HK-2 (cell line): ENCODE data around the gene LRRC36.

ENCODE experiments used
- DNase-seq: peaks from one replicate; pipeline ENCODE4 v3.0.0-alpha.2; 2018; ENCODE audit not compliant: unreplicated experiment

Gene LRRC36

DNA sequence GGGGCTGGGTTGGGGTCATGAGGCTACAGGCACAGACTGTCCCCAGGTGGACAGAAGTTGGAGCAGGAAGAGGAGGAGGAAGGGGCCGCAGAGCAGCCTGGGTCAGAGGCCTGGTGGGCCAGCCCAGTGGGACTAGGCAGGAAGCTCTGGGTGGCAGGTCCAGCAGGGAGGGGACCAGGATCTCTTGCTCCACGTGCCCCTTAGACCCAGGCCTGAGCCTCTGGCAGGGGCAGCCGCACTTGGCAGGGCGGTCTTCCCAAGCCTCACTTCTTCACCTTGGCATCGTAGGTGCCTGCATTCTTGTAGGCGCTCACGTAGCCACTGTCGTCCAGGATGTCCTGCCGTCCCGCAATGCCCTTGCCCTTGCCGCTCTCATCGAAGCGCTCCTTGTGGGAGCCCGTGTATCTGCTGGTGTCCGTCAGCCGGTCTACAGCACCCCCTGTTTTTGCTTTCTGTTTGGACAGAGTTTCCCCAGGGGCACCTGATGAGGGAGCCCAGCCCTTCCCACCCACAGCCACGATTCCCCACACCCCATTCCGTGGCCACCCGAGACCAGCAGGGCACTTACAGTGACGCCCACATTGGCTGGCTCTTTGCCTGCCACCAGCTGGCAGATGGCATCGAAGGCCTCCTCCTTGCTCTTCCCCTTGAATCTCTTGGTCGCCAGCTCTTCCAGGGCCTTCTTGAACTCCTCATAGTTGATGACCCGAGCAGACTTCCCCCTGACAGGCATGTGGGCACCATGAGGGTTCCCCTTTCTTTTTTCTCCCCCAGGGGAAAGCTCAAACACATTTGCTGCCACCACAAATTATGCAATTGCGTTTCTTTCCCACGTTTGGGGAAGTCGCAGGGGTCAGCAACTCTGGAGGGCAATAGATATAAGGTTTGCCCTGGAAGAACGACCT, 63.5 kb downstream of the LRRC36 start:
- no peak for DNase-seq

DNA sequence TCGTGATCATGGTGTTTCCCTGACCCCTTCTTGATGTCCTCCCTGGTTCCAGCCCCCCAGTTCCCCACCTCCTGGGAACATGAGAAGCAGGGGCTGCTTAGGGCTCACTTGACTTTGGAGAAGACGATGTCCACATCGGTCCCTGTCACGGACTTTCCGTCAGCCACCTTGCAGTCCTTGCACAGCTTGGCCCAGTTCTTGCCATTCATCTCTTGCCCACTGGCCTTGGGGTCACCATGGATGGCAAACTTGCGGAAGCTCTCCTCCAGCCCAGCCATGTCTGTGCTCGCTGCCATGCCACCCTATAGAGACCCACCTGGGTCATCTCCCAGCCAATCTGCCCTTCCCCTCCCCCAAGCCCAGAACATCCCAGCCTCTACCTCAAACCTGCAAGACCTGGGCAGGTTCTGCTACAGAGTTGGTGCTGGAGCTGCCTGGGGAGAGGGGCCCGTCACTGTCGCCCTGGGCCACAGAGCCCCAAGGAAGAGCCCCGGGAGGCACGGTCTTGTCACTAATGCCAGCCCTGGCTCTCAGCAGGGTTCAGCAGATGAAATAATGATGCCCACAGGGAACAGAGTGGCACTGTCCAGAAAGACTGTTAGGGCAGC, 64.3 kb downstream of the LRRC36 start:
- DNase-seq = no peak

DNA sequence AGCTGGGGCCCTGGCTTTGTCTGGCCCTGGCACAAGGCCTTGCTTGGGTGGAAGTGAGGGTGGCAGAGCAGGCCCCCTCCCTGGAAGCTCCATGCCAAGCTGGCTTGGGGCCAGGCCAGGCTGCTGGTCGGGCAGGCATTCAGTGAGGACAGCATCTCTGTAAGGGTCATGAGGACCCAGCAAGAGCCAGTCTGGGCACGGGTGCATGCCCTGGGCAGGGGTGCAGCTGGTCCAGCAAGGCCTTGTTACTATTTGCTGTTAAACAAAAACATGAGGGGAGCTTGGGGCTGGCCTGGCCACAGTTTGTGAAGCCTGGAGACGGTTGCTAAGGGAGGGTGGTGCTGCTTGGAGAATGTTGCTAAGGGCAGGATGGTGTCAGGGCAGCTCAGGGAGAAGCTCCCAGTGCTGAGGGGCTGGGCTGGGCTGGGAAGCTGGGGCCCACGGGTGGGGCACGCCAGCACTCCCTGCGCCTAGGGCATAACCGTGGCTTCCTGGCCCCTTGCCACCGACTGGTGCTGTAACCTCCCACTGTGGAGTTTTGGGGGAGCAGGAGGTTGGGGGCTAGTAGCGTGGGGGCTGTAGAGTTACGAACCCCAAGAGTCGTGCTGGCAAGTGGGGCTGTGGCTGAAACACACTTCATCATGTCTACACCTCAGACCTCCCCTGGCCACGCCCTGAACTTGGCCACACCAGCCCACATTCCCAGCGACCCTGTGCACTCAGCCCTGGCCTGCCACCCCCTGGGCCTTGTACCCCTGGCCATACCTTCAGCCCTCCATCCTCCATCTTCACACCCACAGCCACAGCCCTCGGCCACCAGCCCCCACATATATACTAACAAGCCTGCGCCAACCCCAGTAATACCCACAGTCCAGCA, 65.0 kb downstream of the LRRC36 start:
- no peak for DNase-seq

DNA sequence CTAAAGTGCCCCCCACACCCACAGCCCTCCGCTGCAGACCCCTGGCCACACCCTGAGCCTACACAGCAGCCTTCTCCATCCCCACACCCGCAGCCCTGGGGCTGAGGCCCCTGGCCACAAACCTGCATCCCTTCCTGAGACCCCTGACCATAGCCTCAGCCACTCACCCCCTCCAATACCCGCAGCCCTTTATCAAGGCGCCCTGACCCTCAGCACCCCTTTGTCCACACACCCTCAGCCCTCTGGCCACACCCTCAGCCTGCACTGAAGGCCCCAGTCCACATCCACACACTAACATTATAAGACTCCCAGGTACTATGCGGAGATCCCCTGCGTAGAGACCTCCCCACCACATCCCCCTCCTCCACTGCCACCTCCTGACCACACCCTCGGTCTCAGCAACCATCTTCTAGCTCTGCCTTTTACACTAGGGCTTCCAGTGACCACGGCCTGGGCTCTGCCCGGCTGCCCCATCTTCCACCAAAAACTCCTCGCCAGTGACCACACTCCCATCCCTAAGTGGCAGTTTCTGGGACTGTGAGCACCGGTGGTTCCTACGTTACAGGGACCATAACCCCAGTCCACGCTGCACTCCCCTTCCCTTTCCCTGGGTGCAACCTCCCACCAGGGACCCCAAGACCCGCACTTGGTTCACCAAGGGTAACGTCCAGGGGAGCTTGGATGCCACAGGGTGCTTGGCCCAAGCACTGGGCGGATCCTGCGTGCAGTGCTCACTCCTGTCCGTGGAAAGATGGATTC, 65.9 kb downstream of the LRRC36 start:
- DNase-seq = no peak

DNA sequence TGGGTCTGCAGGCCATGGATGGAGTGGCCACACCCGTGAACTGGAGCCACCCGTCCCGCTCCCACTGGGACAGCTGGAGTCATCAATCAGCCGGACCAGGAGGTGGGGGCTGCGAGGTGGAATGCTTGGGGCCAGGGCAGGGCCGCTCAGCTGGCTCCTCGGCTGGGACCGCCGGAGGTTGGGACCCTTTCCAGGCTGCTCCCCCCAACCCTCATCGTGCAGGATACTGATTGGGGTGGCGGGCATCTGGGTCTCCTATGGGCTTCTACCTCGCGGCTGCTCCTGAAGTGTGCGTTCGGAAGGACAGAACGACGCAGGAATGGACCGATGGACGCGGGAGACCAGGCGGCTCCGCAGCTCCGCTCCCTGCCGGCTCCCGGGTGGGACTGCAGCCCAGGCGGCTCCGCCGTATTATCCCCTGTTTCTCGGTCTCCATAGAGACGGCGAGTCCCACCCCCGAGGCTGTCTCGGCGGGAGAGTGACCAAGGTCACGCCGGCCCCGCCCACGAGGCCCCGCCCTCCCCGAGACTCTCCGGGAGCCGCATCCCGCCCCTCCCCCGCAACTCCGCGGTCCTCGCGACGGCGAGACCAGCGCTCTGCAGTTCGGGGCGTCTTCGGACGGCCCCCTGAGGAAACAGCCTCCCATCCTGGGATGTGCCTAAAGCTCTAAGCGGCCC, 66.6 kb downstream of the LRRC36 start, which contains the start of gene TPPP3:
Gene TPPP3, minus strand, starts transcription at position 388 of the 677 bp plus-strand sequence. CDS start 2,387 bp downstream, outside the sequence.
- peak; percentile 49 for DNase-seq

DNA sequence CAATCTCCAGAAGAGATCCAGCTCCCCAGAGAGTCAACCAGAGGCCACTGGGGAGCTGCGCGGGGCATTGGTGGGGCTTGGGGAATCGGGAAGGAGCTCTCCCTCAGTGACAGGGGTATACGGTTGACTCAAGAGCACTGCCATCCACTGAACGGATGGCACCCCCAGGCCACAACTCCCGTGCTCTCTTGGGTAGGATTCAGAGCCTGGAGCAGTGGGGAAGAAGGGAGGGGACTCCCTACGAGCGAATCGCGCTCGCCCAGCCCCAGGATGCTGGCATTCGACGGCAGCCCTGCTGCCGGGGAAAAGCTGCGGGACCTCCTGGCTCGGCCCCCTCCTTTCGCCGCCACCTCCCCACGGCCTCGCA, 67.2 kb downstream of the LRRC36 start:
- no peak for DNase-seq

DNA sequence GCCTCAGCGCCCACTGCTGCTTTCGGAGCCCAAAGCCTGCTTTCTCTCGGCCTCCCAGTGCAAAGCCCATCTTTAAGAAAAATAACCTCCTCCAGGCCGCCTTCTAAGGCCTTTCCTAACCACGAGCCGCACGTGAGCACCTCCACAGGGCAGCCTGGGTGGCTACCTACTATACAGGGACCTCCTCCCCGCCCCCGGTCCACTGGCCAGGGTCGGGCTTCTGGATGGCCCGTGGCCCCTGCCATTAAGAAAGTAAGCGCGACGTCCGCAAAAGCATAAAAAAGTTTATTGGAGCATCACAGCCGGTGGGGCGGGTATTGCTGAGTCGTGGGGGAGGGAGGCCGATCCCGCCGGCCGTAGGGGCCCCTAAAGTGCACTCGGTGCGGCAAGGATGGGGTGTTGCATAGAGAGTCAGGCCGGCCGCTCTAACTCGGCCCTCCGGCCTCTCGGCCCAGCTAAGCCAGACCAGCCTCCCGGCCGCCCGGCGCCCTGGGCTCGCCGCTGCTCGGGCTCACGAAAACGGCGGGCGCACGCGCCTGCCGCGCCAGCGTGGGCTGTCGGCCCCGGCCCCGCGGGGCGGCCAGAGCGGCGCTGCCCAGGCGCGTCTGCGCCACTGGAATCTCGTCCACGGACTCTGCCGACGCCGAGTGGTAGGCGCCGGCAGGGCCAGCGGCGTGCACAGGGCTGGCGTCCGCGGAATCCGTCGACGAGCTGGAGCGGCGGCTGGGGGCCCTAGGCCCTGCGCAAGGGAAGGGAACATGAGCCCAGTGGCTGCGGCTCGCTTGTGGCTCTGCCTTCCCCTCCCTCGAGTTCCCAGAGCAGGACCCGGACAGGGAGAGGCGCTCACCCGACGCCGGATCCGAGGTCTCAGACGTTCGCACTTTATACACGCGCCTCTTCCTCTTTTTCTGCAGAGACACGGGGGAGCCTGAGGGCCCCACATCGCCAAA, 67.8 kb downstream of the LRRC36 start:
- no peak for DNase-seq

DNA sequence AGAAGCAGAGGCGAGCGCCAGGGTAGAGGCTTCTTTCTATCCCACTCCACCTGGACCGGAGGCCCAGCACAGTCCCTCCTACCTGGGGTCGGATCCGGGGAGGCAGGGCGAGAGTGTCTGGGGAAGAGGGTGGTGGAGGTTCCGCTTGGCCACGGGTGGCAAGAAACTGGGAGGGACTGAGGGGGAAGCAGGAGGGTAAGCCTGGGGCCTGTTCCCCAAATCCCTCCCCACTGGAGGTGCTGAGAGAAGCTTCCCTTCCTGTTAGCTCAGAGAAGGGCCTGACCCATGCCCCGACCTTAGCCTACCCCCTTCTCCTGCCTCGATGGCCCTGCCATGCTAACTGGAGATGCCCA, 68.5 kb downstream of the LRRC36 start:
- DNase-seq = no peak

DNA sequence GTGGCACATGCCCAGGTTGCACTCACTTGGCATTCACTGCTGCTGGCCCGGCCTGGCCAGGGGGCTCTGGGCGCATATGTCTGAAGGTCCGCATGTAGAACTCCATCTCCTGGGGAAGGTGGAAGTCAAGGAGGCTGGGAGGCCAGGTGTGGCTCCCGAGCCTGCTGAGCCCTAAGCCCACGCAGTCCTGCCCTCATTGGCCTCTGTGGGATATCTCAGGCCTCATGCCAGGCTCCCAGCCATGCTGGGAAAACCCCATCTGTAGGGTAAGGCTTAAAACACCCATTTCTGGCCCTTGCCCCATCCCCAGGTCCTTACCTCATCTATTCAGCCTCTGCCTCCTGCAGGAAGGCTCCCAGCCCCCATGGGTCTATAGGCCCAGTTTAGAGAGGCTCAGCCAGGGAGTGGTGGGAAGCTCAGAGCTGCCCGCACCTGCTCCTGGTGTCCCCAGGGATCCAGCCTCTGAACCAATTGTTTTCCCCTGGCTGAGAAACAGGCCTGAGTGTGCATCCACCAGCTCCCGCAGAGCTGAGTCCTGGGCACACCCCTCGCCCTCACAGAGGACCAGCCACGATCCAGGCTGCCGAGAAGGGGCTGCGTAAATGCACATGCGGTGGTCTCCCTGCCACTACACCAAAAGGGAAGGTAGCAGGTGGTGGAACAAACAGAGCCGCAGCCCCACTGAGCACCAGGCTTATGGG, 69.0 kb downstream of the LRRC36 start:
- DNase-seq = no peak

DNA sequence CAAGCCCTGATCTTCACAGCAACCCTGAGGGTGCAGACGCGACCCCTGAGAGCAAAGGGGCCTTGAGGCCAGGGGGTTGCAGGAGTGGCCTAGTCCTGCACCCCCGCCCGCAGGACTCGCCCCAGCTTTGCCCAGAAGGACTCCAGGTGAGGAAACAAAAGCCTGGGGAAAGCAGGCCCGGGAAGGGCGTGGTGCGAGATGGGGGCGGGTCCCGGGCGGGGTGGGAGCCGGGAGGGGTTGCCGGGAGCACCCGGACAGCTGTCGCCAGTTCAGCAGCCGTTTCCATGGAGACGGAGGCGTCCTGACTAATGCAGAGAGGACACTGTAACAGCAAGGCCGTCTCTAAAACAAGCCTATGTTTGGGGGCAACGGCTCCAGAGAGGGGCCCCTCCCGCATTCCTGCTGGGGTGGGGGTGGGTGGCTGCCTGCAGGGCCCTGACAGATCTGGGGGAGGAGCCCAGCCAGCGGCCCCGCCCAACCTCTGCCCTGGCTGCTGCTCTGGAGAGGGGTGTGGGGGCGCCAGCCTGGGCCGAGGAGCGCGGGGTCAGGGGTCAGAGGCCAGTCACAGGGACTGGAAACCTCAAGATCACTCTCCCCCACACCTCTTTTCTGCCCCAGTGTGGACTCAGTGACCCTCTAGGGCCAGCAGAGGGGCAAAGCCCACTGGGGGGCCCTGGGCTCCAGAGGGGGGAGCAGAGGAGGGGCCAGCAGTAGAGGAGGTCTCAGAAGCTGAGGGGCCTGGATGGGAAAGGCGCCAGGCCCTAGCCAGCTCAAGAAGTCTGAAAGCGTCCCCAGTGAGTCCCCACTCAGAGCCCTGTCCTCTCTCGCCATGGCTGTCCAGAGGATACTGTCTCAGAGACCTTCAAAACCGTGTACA, 69.8 kb downstream of the LRRC36 start:
- peak; percentile 64 for DNase-seq

DNA sequence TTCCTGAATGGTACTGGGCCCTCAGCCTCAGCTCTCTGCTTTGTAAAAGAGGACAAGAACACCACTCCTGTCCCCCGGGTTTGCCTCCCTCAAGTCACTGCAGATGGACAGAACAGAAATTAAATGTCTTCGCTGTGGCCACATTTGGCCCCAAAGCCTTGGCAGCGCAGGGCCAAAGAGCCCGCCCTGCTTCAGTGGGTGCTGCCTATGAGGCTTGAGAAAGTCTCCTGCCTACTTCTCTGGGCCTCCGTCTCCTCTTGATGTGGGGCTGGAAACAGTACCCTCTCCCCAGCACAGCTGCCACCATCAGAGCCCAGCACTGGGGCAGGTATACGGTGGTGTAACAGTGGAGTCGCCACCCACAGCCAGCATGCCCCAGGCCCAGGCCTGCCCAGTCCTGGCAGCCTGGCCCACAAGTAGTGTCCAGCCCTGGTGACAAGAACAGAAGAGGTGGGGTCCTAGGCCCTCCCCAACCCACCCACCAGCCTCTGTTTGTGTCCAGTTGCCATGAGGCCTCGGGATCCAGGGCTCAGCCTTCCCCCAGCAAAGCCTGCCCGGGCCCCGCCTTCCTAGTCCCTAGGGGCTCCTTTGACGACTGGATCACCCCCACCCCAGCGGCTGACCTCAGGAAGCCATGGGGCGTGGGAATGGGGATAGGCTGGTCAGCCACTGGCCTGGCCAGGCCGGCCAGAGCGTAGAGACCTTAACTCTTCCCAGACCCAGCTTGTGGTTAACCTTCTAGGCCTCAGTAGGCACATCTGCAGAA, 70.6 kb downstream of the LRRC36 start:
- no peak for DNase-seq

DNA sequence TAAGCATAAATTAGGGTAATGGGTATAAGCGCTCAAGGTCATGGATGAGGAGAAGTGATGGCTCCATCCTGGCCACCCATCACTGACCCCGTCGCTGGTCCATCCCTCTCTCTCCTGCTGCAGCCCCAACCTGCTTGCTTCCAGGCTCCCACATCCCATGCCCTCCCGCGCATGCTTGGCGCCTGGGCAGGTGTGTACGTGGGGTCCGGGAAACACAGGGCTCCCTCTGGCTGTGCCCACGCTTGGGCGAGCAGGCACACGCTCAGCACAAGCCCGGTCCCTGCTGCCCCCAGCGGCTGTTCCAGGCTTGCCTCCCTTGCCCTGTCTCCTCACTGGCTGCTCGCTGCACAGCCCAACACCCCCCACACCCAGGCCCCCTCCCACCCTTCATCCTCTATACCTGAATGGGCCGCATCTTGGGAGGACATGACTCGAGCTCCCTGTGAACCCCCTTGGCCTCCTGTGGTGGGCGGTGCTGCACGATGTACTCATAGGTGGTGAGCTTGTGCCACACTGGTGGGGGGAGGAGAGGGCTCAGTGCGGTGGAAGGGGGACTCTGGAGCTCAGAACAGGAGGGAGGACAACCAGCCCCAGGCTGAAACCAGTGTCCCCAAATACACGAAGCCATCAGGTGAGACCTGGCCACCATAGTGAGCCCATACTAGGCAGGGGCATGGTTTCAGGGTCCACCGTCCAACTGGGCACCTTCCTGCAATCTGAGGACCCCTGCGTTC, 71.4 kb downstream of the LRRC36 start:
- no peak for DNase-seq

DNA sequence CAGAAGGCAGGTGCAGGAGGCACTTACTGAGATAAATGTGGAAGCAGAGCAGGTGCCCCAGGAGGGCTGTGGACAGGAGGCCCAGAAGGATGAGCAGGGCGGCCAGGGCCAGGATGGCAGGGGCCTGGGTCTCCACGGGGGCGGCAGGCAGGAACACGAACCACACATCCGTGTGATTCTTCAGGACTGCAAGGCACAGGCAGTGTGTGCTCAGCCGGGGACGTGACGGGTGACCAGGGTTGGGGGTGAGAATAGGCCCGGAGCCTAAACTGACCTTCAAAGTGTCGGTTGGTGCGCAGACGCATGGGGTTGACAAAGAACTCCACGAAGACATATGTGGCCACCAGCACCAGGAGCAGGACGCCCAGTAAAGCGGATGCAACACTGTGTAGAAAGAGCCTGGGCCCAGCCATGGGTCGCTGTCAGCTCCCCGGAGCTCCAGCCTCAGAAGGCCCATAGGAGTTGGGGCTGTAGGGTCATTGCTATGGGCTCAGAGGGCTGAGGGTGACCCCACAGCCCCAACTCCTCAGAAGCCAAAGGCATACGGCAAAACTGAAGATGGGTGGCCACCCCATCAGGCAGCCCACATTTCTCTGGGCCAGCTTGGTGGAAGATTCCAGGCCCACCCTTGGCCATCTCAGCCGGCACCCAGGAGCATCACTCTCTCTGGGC, 72.1 kb downstream of the LRRC36 start:
- DNase-seq = no peak

DNA sequence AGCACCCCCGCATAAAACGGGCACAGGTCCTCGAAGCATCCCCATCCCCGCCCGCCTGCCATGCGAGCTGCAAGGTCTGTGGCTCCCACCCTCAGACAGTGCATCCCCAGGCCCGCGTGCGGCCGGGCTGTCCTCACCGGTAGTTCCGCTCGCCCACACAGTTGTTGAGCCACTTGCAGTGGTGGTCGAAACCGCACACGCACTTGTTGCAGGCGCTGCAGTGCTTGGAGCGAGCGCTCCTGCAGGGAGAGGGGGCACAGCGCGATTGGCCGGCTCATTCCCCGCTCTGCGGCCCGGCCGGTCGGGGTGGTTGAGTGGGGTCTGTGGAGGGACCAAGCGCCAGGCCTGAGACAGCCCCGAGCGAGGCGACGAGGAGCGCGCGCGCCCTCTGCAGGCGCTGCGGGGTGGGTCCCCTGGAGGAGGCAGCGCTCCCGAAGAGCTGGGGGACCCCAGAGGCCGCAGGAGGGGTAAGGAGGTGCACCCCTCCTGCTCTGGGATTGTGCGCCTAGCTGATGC, 72.7 kb downstream of the LRRC36 start:
- DNase-seq = no peak

DNA sequence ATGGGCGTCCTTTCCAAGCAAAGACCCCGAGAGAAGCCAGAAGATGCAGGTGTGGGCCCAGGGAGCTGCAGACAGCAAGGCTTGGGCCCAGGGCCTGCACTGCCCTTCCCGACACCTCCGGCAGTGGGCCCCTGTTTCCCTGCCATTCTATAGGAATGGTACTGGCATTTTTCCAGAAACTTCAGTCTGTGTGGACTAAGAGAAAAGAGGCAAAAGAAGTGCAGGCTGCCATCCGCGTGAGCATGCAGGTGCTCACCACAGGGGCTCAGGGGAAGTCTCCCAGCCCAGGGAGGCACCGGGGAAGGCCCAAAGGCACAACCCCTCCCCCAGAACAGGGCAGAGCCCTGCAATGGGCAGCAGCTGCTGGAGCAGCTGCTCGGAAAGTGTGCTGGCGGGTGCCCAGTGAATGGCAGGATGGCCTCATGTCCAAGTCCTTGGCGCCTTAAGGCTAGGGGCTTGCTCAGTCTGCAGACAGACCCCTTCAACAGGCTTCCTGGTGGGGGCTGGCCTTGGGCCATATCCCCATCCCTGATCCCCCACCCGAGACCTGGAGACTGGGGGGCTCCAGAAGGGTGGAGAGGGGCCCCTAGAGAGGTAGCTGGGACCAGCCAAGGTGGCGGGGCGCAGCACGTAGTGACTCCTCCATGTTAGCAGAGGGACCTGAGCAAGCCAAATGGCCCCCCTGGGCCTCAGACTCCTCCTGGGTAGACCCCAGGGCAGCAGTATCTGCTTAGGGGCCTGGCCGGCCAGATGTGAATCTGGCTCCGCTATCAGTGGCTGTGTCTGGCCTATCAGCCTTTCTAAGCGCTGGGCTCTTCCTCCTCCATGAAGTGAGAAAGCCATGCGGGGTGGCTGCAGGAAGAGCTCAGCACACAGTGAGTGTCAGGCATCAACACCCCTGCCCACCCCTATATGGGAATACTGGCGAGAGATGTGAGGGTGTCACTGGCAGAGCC, 73.4 kb downstream of the LRRC36 start:
- no peak for DNase-seq
